DMS53 (cell line): ENCODE measurements around the gene RNF26.

Experiments
- DNase-seq: peaks from one replicate; lab custom pipeline; 2025; lab: John Stamatoyannopoulos, UW

RNF26 gene

DNA sequence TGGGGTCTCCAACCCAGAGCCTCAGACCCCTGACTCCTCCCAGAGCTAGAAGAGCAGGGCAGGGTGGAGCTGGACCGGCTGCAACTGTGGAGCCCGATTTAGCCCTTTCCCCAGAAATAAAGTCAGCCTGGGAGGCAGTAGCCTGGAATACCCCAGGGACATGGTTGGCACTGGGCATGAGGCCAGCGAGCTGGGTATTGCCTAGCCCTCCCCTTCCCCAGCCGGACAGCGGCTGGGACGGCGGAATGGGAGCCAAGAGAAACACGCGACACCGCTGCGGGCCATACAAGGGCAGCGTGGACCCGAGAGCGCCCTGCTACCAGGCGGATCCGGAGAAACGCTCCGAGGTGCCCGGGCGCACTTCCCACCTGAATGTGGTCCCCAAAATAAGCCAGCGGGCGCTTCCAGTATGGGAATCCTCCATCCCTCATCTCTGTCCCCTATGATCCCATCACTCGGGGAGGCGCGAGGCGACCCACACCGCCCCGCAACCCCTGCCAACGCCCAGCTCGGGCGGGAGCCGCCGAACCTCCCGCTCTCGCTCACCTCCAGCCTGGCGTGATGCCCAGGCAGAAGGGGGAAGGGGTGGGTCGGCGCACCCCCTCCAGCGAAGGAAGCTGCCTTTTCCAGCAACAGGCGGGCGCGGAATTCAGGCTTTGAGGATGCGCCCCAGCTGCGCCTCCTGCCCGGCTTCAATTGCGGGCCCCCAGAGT, 18.2 kb upstream of the RNF26 start:
- DNase-seq = peak; percentile 79

DNA sequence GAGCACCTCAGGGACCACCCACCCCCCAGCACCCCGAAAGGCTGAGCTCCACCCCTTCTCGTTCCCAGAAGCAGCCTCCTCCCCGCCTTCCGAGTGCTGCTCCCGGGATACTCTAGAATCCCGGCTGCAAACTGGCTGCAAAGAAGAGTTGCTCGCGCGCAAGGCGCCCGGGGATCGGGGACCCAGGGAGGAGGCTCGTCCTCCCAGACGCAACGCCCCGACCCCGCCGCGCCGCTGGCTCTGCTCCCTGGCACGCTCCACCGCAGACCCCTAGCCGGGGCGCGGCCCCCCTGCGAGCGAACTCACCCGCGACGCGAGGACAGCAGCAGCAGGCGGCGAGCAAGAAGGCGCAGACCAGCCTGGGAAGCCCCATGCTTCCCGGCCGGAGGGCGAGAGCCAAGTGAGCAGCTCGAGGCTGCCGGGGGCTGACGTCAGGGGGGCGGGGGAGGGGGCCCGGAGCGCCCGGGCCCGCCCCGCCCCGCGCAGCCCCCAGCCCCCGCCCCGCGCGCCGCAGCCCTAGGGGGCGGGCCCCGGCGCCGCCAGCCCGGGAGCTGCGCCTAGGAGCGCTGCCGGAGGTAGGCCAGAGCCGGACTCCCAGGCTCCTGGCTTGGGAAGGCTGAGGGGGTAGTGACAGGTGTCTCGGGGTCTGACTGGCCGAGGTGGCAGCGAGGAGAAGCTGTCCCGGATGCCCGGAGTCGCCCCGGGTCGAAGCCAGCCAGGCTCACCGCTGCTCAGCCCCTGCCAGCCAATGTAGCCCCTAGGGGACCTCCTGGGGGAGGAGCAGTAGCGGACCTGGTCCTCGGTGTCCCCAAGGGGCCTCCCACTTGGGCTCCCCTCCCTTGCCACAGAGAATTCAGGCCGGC, 17.4 kb upstream of the RNF26 start, which contains the start of gene MCAM:
Gene MCAM (minus strand): TSS at position 402 of the 863 bp plus-strand sequence. CDS start 29 bp downstream, at position 373.
- DNase-seq = peak; percentile 70

DNA sequence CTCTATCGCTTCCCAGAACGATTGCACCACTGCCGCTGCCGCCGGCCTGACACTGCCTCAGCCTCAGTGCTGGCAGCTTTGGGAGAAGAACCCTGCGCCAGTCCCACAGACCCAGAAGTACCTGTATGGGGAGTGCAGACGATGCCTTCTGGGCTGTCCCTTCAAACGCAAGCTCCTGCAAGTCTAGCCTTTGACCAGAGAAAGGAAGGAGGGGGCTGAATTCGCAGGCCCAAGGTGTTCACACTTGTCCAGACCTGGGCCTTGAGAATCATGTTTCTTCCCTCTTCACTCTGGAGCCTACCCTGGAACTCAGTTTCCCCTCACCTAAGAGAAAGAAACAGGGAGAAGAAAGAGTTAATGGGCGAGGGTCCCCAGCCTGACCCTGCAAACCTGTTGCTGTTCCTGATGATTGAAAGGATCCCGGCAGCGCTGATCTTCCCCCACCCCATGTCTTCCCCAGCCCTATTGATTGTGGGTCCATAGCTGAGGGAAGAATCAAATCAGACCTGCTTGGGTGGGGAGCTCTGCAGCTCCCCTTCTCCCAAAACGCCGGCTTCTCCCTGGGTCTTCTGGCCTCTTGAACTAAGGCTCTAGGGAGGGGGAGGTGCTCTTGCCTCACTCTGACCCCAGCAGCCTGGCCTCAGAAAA, 16.6 kb upstream of the RNF26 start:
- DNase-seq = no peak

- peak; percentile 48 for DNase-seq
Observed at GRCh38 chr11:119318240-119319135, 15.8 kb upstream of the RNF26 start.

- DNase-seq = peak; percentile 42
Observed at GRCh38 chr11:119319136-119319699, 15.1 kb upstream of the RNF26 start.

DNA sequence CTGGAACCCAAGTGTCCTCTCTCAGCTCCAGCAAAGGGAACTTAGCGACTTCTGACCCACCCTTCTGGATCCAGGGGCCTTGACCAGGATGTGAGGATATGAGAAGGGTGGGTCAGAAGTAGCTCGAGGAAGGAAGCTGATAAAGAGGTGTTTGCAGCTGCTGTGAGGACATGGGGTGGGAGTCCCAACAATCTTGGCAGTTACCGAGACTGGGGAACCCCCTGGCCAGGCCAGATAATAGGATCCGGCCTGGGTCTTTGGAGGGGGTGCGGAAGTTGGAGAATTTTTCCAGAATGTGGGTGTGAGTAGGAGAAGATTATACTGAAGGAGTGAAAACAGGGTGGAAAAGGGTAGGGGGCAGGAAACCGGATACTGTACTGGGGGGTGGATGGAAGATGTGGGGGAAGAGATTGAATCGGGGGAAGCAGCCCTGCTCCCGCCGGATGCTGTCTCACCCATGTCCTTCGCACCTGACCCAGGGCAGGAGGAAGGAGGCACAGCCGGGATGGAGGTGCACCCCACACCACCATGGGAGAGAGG, 14.6 kb upstream of the RNF26 start:
- DNase-seq = no peak

DNA sequence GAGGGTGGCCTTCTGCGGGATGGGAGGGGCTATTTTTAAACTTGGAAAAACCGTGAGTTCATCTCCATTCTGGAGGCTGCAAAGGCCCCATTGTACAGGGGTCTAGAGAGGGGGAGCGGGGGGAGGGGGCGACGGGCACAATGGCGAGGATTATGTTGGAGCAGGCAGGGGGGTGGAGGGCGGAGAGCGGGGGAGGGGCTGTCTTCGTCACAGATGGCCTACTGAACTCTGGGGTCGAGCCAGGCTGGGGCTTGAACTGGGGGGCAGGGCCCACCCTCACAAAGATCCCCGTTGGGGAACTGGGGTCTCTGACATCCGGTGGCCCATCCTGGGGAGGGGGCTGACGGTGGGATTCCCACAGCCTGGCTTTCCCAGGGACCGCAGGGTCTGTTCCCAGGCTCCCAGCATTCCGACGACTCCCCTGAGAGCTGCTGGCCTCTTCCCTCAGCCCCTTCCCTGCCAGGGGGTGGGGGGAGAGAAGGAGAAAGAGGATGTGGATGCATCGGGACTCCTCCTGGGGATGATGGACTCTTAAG, 14.0 kb upstream of the RNF26 start:
- DNase-seq = peak; percentile 47

GRCh38 chr11:119320776-119321524, 13.4 kb upstream of the RNF26 start:
- peak; percentile 79 for DNase-seq

GRCh38 chr11:119322360-119322739, 12.0 kb upstream of the RNF26 start:
- peak; percentile 61 for DNase-seq

DNA sequence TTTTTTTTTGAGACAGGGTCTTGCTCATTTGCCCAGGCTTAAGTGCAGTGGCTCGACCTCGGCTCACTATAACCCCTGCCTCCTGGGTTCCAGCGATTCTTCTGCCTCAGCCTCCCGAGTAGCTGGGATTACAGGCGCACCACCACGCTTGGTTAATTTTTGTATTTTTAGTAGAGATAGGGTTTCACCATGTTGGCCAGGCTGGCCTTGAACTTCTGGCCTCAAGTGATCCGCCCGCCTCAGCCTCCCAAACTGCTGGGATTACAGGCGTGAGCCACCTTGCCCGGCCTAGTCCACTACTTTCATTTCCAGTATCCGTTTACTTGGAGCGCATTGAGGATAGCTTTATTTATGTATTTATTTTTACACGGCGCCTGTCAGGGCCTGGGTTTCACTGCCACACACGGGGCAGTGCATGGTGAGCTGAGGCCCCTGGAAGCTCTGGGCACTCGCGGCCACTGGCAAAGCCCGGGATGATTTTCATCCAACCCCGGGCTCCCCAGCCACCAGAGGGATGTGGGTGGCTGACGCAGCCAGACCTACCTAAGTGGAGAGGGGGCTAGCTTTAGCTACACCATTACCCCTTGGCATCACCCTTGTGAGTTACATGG, 11.3 kb upstream of the RNF26 start:
- no peak for DNase-seq

DNA sequence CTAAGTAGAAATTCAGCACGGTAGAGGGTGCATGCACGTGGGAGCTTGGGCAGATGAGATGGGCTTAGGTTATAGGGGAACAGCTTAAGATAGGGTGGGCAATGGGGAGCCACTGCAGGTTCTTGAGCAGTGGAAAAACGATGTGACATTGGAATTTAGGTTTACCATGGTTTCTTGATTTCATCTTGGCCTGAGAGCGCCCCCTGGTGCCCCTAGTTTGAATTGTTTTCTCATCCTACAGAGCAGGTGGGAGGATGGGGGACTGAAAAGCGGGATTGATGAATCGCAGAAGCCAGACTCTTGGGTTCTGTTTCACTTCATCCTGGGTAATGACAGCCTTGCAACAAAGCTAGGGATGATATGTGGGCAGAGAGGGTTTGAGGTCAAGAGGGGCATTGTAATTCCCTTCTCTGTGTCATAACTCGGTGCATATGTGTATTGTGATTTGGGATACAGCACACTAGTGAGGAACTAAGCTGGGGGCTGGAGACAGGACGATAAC, 10.7 kb upstream of the RNF26 start:
- DNase-seq = peak; percentile 81

DNA sequence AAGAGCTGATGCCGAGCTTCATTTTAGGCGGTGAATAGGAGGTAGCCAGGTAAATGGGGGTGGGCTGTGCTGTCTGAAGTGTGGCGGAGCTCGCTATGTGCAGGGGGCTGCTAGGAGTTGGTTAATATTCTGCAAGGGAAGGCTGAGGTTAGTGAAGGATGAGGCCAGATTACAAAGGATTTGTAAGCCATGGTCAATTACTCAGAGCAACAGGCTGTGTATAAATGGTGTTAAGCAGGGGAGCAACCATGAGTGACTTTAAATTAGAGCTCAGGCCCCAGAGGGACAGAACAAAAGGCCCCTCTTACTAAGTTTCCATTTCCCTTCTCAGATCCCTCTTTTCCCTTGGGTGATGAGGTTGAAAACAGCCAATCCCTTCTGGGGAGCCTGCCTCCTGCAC, 10.1 kb upstream of the RNF26 start:
- no peak for DNase-seq

- no peak for DNase-seq
Observed at GRCh38 chr11:119329320-119329719, 5.0 kb upstream of the RNF26 start.

DNA sequence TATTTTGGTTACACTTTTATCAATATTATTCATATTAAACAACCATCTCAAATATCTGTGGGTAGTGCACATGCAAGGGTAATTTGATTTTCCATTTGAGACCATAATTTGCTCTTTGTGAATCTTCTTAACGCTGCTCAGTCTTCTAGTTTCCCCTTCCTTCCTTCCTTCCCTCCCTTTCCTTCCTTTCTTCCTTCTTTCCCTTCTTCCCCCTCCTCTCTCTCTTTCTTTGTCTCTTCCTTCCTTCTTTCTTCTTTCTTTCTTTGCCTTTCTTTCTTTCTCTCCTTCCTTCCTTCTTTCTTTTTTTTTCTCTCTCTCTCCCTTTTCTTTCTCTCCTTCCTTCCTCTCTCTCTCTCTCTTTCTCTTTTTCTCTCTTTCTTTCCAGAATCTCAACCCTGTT, 4.1 kb upstream of the RNF26 start:
- no peak for DNase-seq

- DNase-seq = no peak
Observed at GRCh38 chr11:119332111-119332765, 2.1 kb upstream of the RNF26 start.

- no peak for DNase-seq
Observed at GRCh38 chr11:119335091-119335654, 846 bp downstream of the RNF26 start.

GRCh38 chr11:119335655-119336543, 1.6 kb downstream of the RNF26 start:
- no peak for DNase-seq
